ENCODE data around the gene SYF2. TPM values are rescaled to one million over a fixed set of nuclear protein-coding genes. Genes with fewer than 3 reads are reported as not detected.

Gene SYF2
- total and polyA plus RNA-seq, 2 of the 13 experiments (the other 11 are each of a cell fraction or from before 2014, with no cell fraction given) = 17.8 to 34.1 TPM

DNA sequence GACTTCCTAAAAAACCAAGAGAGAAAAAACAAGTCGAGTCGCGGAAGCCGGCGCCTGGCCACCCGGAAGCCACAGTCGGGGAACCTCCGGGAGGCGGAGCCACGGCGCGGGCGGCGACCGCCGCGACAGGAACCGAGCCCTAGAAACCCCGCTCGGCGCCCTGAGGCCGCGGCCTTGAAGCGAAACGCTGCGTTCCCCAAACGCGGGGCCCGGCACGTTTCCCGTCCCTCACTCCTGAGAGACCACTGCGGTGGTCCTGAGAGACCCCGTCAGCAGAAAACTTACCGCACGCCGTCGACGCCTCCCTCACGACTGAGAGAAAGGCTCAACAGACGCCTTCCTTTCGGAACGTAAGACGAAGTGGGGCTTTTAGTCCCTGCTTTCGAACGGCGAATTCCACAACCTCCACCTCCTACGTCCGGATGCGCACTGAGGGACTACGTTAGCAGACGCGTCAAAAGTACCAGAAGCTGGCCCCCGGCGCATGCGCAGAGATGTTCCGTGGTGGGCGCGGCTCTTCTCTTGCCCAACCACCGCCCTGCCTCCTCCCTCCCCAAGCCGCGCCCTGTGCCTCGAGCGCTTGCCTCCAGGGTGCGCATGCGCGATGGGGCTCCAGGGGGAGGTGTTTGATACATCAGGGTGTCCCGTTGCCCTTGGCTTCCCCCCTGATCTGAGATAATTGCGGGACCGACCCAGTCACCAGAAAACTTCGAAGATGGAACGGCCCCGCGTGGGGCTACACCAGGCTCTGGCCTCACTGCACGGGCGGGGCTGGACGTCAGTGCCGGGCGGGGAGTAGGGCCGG lies 14.9 kb upstream of the SYF2 start, which contains the start of gene RSRP1 (continued):
- TF ChIP-seq YEATS4 (CRISPR knock-in tag; IDR thresholded peaks at IDR 0.05; ENCODE audit: borderline replicate concordance) = peak; percentile 90
- TF ChIP-seq SPEN (CRISPR knock-in tag; IDR thresholded peaks at IDR 0.05; ENCODE audit: low read depth) = peak; percentile 75
- no peak; the same call in 1 of the 2 replicates for TF ChIP-seq ZNF343 (CRISPR knock-in tag; IDR thresholded peaks at IDR 0.05)
- no peak for TF ChIP-seq TRIM24 (CRISPR knock-in tag; IDR thresholded peaks at IDR 0.05)
- peak; percentile 65 for TF ChIP-seq SALL2 (CRISPR knock-in tag; IDR thresholded peaks at IDR 0.05)
- no peak for TF ChIP-seq TBP (CRISPR knock-in tag; IDR thresholded peaks at IDR 0.05)
- peak; percentile 51; the same call in 1 of the 2 replicates for TF ChIP-seq TFDP1 (CRISPR knock-in tag; IDR thresholded peaks at IDR 0.05; ENCODE audit: borderline replicate concordance)
- TF ChIP-seq ZMYM2 (CRISPR knock-in tag; IDR thresholded peaks at IDR 0.05) = no peak
- TF ChIP-seq RBFOX2 (IDR thresholded peaks at IDR 0.05; ENCODE audit: low read depth, low read length) = peak; percentile 85
- TF ChIP-seq, protein P1, sequence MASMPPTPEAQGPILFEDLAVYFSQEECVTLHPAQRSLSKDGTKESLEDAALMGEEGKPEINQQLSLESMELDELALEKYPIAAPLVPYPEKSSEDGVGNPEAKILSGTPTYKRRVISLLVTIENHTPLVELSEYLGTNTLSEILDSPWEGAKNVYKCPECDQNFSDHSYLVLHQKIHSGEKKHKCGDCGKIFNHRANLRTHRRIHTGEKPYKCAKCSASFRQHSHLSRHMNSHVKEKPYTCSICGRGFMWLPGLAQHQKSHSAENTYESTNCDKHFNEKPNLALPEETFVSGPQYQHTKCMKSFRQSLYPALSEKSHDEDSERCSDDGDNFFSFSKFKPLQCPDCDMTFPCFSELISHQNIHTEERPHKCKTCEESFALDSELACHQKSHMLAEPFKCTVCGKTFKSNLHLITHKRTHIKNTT (CRISPR knock-in tag; IDR thresholded peaks at IDR 0.05) = 0 out of 2 replicates have a peak, but pooled peaks have one; percentile 73
- TF ChIP-seq TEAD3 (CRISPR knock-in tag; optimal IDR thresholded peaks at IDR 0.05; ENCODE audit: borderline replicate concordance) = peak; percentile 84
- TF ChIP-seq PBX2 (CRISPR knock-in tag; IDR thresholded peaks at IDR 0.05) = no peak
- TF ChIP-seq ZNF430 (CRISPR knock-in tag; IDR thresholded peaks at IDR 0.05) = peak; percentile 79; the same call in 1 of the 2 replicates
- TF ChIP-seq HOXA5 (CRISPR knock-in tag; IDR thresholded peaks at IDR 0.05) = no peak
- TF ChIP-seq GTF2F1 (IDR thresholded peaks at IDR 0.05; ENCODE audit: low read length) = no peak
- TF ChIP-seq SALL1 (CRISPR knock-in tag; IDR thresholded peaks at IDR 0.05) = peak; percentile 78
- TF ChIP-seq ZNF44 (CRISPR knock-in tag; IDR thresholded peaks at IDR 0.05) = peak; percentile 69
- peak; percentile 70; the same call in 1 of the 2 replicates for TF ChIP-seq ZNF782 (CRISPR knock-in tag; IDR thresholded peaks at IDR 0.05; ENCODE audit: borderline replicate concordance)
- 0 out of 2 replicates have a peak, but pooled peaks have one; percentile 35 for TF ChIP-seq ZNF672 (CRISPR knock-in tag; IDR thresholded peaks at IDR 0.05)
- peak; percentile 53; the same call in 1 of the 2 replicates for TF ChIP-seq MED1 (CRISPR knock-in tag; IDR thresholded peaks at IDR 0.05)
- TF ChIP-seq, protein P2, sequence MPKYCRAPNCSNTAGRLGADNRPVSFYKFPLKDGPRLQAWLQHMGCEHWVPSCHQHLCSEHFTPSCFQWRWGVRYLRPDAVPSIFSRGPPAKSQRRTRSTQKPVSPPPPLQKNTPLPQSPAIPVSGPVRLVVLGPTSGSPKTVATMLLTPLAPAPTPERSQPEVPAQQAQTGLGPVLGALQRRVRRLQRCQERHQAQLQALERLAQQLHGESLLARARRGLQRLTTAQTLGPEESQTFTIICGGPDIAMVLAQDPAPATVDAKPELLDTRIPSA (CRISPR knock-in tag; IDR thresholded peaks at IDR 0.05; ENCODE audit: borderline replicate concordance) = no peak
- TF ChIP-seq ZUFSP (CRISPR knock-in tag; IDR thresholded peaks at IDR 0.05; ENCODE audit: borderline replicate concordance) = no peak
- TF ChIP-seq ZNF577 (CRISPR knock-in tag; IDR thresholded peaks at IDR 0.05; ENCODE audit: borderline replicate concordance, low read depth) = no peak
- TF ChIP-seq THYN1 (CRISPR knock-in tag; IDR thresholded peaks at IDR 0.05; ENCODE audit: borderline replicate concordance, low read depth) = no peak; the same call in 1 of the 2 replicates

Data from HepG2 (cell line).